HCT116 (cell line): ENCODE results near the gene KCMF1. TPM values are rescaled to one million over a fixed set of nuclear protein-coding genes. Genes with fewer than 3 reads are reported as not detected.

Experiments used
- ATAC-seq: fragments of 200-7000 bp; cut with Tn5 transposase; 2 replicates; pipeline ENCODE4 v1.9.1; 2020; ENCODE audit warnings: mild to moderate bottlenecking, moderate library complexity
- BruUV-seq: library from RNA; stranded (reverse); fragments of 400-500 nt; replicated peaks from 2 replicates; lab custom pipeline; 2021; lab: Mats Ljungman, UMichigan
- CTCF ChIA-PET: fragments of 300-600 bp; sonication (Branson Sonifier 250); formaldehyde crosslinking; loops from one replicate; lab custom pipeline; 2021; ENCODE audit warnings: antibody characterized with exemption; lab: Charles Lee
- POLR2A ChIA-PET: fragments of 300-600, 350-600 bp; sonication (Branson Sonifier 250); formaldehyde crosslinking; loops from one replicate; lab custom pipeline; 2021; ENCODE audit warnings: antibody characterized with exemption; lab: Charles Lee
- RAD21 ChIA-PET, 2 experiments: fragments of 300-600 bp; sonication (Branson Sonifier 250); formaldehyde crosslinking; loops; one replicate each; lab custom pipeline; 2023; ENCODE audit warnings: low total read pairs in 2 of 2; ENCODE audit not compliant: uncharacterized antibody in 2 of 2, unreplicated experiment in 2 of 2, low non-redundant PET in 1 of 2; lab: Charles Lee
- DNase-seq: peaks from one replicate; pipeline ENCODE4 v3.0.0-alpha.2; 2010; ENCODE audit warnings: low read depth, low spot score
- H2AFZ ChIP-seq: fragments of 200-600 bp; shearing (Covaris generic), sonication (generic); 2 replicates; pipeline ENCODE4 v1.6.1; 2017; ENCODE audit warnings: low read depth, mixed run types, mixed read lengths, antibody characterized with exemption, low read length; ENCODE audit not compliant: poor library complexity, severe bottlenecking
- H3K27ac ChIP-seq: 2 replicates; pipeline ENCODE4 v1.5.1; 2012; ENCODE audit warnings: low read depth, low read length
- H3K27me3 ChIP-seq: fragments of 200-600 bp; sonication (generic); 2 replicates; pipeline ENCODE4 v1.6.1; 2016; ENCODE audit warnings: mixed run types, low read length, mixed read lengths; ENCODE audit not compliant: insufficient read depth
- H3K36me3 ChIP-seq, 2 experiments: fragments of 200-500 bp in 1 of 2; fragments of 200-600 bp in 1 of 2; sonication (Bioruptor generic) in 1 of 2; sonication (generic) in 1 of 2; 2 replicates each; pipeline versions ENCODE4 v1.5.1 to v1.6.1; 2014 to 2016; ENCODE audit warnings: low read length in 2 of 2, inconsistent platforms in 1 of 2, mixed read lengths in 1 of 2, mixed run types in 1 of 2; ENCODE audit not compliant: insufficient read depth in 2 of 2, control insufficient read depth in 1 of 2
- H3K4me1 ChIP-seq, 2 experiments: fragments of 200-600 bp in 1 of 2; sonication (generic) in 1 of 2; 2 replicates each; pipeline versions ENCODE4 v1.5.1 to v1.6.1; 2012 to 2017; ENCODE audit warnings: low read length in 2 of 2, inconsistent platforms in 1 of 2, mild to moderate bottlenecking in 1 of 2, mixed read lengths in 1 of 2, mixed run types in 1 of 2, moderate library complexity in 1 of 2; ENCODE audit not compliant: insufficient read depth in 2 of 2, control insufficient read depth in 1 of 2
- H3K4me2 ChIP-seq: fragments of 200-600 bp; sonication (generic); 2 replicates; pipeline ENCODE4 v1.6.1; 2017; ENCODE audit warnings: mixed run types, low read length, mixed read lengths
- H3K4me3 ChIP-seq, 2 experiments: fragments of 200-600 bp in 1 of 2; sonication (generic) in 1 of 2; replicated peaks in 1 of 2; 2 replicates each; pipeline ENCODE4 v1.5.1; 2011 to 2016; ENCODE audit warnings: low read length in 2 of 2, control low read depth in 1 of 2, low read depth in 1 of 2, mild to moderate bottlenecking in 1 of 2, mixed read lengths in 1 of 2, mixed run types in 1 of 2
- H3K79me2 ChIP-seq: fragments of 200-600 bp; sonication (generic); 2 replicates; pipeline ENCODE4 v1.6.1; 2017; ENCODE audit warnings: mild to moderate bottlenecking, mixed run types, low read length, moderate library complexity, mixed read lengths; ENCODE audit not compliant: insufficient read depth
- H3K9ac ChIP-seq: fragments of 200-600 bp; sonication (generic); 2 replicates; pipeline ENCODE4 v1.6.1; 2016; ENCODE audit warnings: low read length, mixed read lengths
- H3K9me2 ChIP-seq: fragments of 200-600 bp; sonication (generic), shearing (Covaris generic); 2 replicates; pipeline ENCODE4 v1.6.1; 2017; ENCODE audit warnings: mixed run types, mild to moderate bottlenecking, moderate library complexity; ENCODE audit not compliant: insufficient read depth
- H3K9me3 ChIP-seq, 2 experiments: fragments of 200-500 bp in 1 of 2; fragments of 200-600 bp in 1 of 2; sonication (Bioruptor generic) in 1 of 2; sonication (generic) in 1 of 2; 2 replicates each; pipeline ENCODE4 v1.6.1; 2014 to 2017; ENCODE audit warnings: low read length in 2 of 2, mixed read lengths in 2 of 2, inconsistent platforms in 1 of 2, low read depth in 1 of 2, mild to moderate bottlenecking in 1 of 2, mixed run types in 1 of 2, moderate library complexity in 1 of 2; ENCODE audit not compliant: control insufficient read depth in 1 of 2, insufficient read depth in 1 of 2
- H4K20me1 ChIP-seq: fragments of 200-600 bp; sonication (generic), shearing (Covaris generic); 2 replicates; pipeline ENCODE4 v1.6.1; 2017; ENCODE audit warnings: mixed run types, mild to moderate bottlenecking, moderate library complexity; ENCODE audit not compliant: insufficient read depth
- CBX3 ChIP-seq: IDR thresholded peaks from 2 replicates; pipeline ENCODE4 v1.6.1; 2012; ENCODE audit warnings: low read depth
- CEBPB ChIP-seq: IDR thresholded peaks from 2 replicates; pipeline ENCODE4 v1.6.1; 2012; ENCODE audit warnings: low read depth
- EGR1 ChIP-seq: IDR thresholded peaks from 2 replicates; pipeline ENCODE4 v1.6.1; 2012; ENCODE audit warnings: low read depth
- EZH2 ChIP-seq: fragments of 200-600 bp; sonication (generic); IDR thresholded peaks from 2 replicates; pipeline ENCODE4 v1.6.1; 2017; ENCODE audit warnings: antibody characterized with exemption, mixed run types
- EZH2phosphoT487 ChIP-seq: fragments of 200-600 bp; IDR thresholded peaks from 2 replicates; pipeline ENCODE4 v1.6.1; 2018; ENCODE audit warnings: antibody characterized with exemption, borderline replicate concordance
- POLR2AphosphoS5 ChIP-seq: IDR thresholded peaks from 2 replicates; pipeline ENCODE4 v1.6.1; 2011; ENCODE audit warnings: mild to moderate bottlenecking, low read depth, low read length, moderate library complexity
- RAD21 ChIP-seq: IDR thresholded peaks from 2 replicates; pipeline ENCODE4 v1.6.1; 2012; ENCODE audit warnings: low read depth, mild to moderate bottlenecking
- SIN3A ChIP-seq: IDR thresholded peaks from 2 replicates; pipeline ENCODE4 v1.6.1; 2012; ENCODE audit warnings: low read depth
- SP1 ChIP-seq: IDR thresholded peaks from 2 replicates; pipeline ENCODE4 v1.6.1; 2012; ENCODE audit warnings: low read depth
- TCF7L2 ChIP-seq: IDR thresholded peaks from 2 replicates; pipeline ENCODE4 v1.7.0; 2011; ENCODE audit warnings: borderline replicate concordance, inconsistent platforms; ENCODE audit not compliant: insufficient read depth, insufficient read length; ENCODE audit errors: extremely low read depth
- YY1 ChIP-seq: IDR thresholded peaks from 2 replicates; pipeline ENCODE4 v1.6.1; 2011; ENCODE audit warnings: low read length, low read depth, moderate library complexity, mild to moderate bottlenecking; ENCODE audit not compliant: insufficient replicate concordance; ENCODE audit errors: extremely low read depth
- ZNF274 ChIP-seq: fragments of 200-500 bp; sonication (Bioruptor generic); IDR thresholded peaks from 2 replicates; pipeline ENCODE4 v1.6.1; 2014; ENCODE audit warnings: mild to moderate bottlenecking, low read depth, low read length, inconsistent platforms
- intact Hi-C: fragments of 100-400 bp; cut with micrococcal nuclease; formaldehyde crosslinking; loops from 2 replicates; pipeline ENCODE4 v1.10.0; 2022
- total RNA-seq: library from RNA; stranded (reverse); gene quantifications from one replicate; pipeline ENCODE4 v1.2.1, GENCODE V29; 2021; ENCODE audit not compliant: unreplicated experiment
- TF ChIP-seq, protein P1 (sequence below): IDR thresholded peaks from 2 replicates; pipeline ENCODE4 v1.6.1; 2012
- TF ChIP-seq, protein P2 (sequence below), 3 experiments: fragments of 200-600 bp in 1 of 3; sonication (generic) in 1 of 3; IDR thresholded peaks in 2 of 3; conservative IDR thresholded peaks in 1 of 3; 2 replicates each; pipeline ENCODE4 v1.5.1; 2012 to 2017; ENCODE audit warnings: low read depth in 2 of 3, low read length in 2 of 3, antibody characterized with exemption in 1 of 3, borderline replicate concordance in 1 of 3, control low read depth in 1 of 3, mild to moderate bottlenecking in 1 of 3, mixed read lengths in 1 of 3, mixed run types in 1 of 3, moderate library complexity in 1 of 3; ENCODE audit not compliant: insufficient read depth in 1 of 3
- TF ChIP-seq, protein P3 (sequence below): IDR thresholded peaks from 2 replicates; pipeline ENCODE4 v1.6.1; 2012; ENCODE audit warnings: low read depth
- TF ChIP-seq, protein P4 (sequence below): IDR thresholded peaks from 2 replicates; pipeline ENCODE4 v1.6.1; 2011; ENCODE audit warnings: mild to moderate bottlenecking, low read length, moderate library complexity; ENCODE audit not compliant: insufficient replicate concordance; ENCODE audit errors: extremely low read depth
- TF ChIP-seq, protein P5 (sequence below): IDR thresholded peaks from 2 replicates; pipeline ENCODE4 v1.6.1; 2012

Gene KCMF1
- total RNA-seq, 1 experiment from 2014 or later, result 119 TPM

DNA sequence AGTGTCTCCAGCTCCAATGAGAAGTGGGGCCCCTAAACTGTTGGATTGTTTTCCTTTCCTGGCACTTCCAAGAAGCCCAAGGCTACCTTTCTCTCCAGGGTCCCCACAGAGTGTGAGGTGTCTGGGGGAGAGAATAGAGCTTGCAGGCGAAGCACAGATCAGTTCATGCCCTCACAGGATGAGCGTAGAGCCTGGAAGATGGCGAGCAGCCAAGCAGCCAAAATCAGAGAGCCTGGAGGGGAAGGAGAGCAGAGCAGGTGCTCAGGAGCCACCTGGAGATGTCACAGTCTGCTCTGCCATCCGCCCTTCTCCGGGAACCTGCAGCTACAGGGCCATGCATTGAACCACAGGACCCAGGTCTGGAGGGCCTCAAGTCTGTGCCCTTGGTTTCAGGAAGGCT, 107.6 kb downstream of the KCMF1 start:
- BruUV-seq, result no TSS peak

More for the DNA sequence above, 107.6 kb downstream of the KCMF1 start:
- ChIA-PET RAD21 (no interaction called here), POLR2A (no interaction called here), CTCF (no interaction called here)
- Histone ChIP-seq H4K20me1 (no peaks in the 10 kb centered on the region), H3K4me2 (no peak overlapping the region), H2AFZ (no peak overlapping the region), H3K27ac (no peak overlapping the region), H3K4me1 (no peaks in the 10 kb centered on the region), H3K9ac (no peak overlapping the region), H3K9me2 (no peaks in the 10 kb centered on the region), H3K79me2 (no peaks in the 10 kb centered on the region)
- ATAC-seq (no peak), DNase-seq (no peak)
- intact Hi-C loops, result no loop called here
- TF ChIP-seq, protein P1, sequence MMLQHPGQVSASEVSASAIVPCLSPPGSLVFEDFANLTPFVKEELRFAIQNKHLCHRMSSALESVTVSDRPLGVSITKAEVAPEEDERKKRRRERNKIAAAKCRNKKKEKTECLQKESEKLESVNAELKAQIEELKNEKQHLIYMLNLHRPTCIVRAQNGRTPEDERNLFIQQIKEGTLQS, result no peak
- TF ChIP-seq, protein P2, sequence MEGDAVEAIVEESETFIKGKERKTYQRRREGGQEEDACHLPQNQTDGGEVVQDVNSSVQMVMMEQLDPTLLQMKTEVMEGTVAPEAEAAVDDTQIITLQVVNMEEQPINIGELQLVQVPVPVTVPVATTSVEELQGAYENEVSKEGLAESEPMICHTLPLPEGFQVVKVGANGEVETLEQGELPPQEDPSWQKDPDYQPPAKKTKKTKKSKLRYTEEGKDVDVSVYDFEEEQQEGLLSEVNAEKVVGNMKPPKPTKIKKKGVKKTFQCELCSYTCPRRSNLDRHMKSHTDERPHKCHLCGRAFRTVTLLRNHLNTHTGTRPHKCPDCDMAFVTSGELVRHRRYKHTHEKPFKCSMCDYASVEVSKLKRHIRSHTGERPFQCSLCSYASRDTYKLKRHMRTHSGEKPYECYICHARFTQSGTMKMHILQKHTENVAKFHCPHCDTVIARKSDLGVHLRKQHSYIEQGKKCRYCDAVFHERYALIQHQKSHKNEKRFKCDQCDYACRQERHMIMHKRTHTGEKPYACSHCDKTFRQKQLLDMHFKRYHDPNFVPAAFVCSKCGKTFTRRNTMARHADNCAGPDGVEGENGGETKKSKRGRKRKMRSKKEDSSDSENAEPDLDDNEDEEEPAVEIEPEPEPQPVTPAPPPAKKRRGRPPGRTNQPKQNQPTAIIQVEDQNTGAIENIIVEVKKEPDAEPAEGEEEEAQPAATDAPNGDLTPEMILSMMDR (IDR thresholded peaks at IDR 0.05 in 2 of 3, conservative IDR thresholded peaks at IDR 0.05 in 1 of 3; ENCODE audit: borderline replicate concordance in 1 of 3, insufficient read depth in 1 of 3, low read depth in 2 of 3, low read length in 2 of 3), result no peak
- TF ChIP-seq YY1, result no peak
- no peak for TF ChIP-seq SIN3A
- TF ChIP-seq SP1, result no peak
- TF ChIP-seq CBX3, result no peak
- TF ChIP-seq, protein P3, sequence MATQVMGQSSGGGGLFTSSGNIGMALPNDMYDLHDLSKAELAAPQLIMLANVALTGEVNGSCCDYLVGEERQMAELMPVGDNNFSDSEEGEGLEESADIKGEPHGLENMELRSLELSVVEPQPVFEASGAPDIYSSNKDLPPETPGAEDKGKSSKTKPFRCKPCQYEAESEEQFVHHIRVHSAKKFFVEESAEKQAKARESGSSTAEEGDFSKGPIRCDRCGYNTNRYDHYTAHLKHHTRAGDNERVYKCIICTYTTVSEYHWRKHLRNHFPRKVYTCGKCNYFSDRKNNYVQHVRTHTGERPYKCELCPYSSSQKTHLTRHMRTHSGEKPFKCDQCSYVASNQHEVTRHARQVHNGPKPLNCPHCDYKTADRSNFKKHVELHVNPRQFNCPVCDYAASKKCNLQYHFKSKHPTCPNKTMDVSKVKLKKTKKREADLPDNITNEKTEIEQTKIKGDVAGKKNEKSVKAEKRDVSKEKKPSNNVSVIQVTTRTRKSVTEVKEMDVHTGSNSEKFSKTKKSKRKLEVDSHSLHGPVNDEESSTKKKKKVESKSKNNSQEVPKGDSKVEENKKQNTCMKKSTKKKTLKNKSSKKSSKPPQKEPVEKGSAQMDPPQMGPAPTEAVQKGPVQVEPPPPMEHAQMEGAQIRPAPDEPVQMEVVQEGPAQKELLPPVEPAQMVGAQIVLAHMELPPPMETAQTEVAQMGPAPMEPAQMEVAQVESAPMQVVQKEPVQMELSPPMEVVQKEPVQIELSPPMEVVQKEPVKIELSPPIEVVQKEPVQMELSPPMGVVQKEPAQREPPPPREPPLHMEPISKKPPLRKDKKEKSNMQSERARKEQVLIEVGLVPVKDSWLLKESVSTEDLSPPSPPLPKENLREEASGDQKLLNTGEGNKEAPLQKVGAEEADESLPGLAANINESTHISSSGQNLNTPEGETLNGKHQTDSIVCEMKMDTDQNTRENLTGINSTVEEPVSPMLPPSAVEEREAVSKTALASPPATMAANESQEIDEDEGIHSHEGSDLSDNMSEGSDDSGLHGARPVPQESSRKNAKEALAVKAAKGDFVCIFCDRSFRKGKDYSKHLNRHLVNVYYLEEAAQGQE, result no peak
- TF ChIP-seq RAD21, result no peak
- TF ChIP-seq EGR1, result no peak
- no peak for TF ChIP-seq POLR2AphosphoS5
- TF ChIP-seq ZNF274, result no peak
- no peak for TF ChIP-seq EZH2
- TF ChIP-seq TCF7L2, result no peak
- no peak for TF ChIP-seq CEBPB
- TF ChIP-seq, protein P4, sequence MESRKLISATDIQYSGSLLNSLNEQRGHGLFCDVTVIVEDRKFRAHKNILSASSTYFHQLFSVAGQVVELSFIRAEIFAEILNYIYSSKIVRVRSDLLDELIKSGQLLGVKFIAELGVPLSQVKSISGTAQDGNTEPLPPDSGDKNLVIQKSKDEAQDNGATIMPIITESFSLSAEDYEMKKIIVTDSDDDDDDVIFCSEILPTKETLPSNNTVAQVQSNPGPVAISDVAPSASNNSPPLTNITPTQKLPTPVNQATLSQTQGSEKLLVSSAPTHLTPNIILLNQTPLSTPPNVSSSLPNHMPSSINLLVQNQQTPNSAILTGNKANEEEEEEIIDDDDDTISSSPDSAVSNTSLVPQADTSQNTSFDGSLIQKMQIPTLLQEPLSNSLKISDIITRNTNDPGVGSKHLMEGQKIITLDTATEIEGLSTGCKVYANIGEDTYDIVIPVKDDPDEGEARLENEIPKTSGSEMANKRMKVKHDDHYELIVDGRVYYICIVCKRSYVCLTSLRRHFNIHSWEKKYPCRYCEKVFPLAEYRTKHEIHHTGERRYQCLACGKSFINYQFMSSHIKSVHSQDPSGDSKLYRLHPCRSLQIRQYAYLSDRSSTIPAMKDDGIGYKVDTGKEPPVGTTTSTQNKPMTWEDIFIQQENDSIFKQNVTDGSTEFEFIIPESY, result no peak
- no peak for TF ChIP-seq EZH2phosphoT487
- TF ChIP-seq, protein P5, sequence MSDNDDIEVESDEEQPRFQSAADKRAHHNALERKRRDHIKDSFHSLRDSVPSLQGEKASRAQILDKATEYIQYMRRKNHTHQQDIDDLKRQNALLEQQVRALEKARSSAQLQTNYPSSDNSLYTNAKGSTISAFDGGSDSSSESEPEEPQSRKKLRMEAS, result no peak
- TF ChIP-seq, all 23 proteins: peak for 0
- Histone ChIP-seq H3K9me3 (peaks cover 0 to 6% of the 10 kb centered on the region in 2 experiments; a peak in 1 of 4 replicates), H3K4me3 (no peak overlapping the region), H3K36me3 (no peaks in the 10 kb centered on the region), H3K27me3 (no peaks in the 10 kb centered on the region)
